Stimulated activated CD4-positive, alpha-beta T cell treated with anti-CD3 and anti-CD28 coated beads, Interleukin-1b, Interleukin-23, amount 100 ng/mL, for 48 hours (primary cell): Measurements from ENCODE around the gene NCAM1.

ENCODE experiments used
- DNase-seq: peaks from one replicate; pipeline ENCODE4 v3.0.0-alpha.2; 2020

Gene NCAM1

DNA sequence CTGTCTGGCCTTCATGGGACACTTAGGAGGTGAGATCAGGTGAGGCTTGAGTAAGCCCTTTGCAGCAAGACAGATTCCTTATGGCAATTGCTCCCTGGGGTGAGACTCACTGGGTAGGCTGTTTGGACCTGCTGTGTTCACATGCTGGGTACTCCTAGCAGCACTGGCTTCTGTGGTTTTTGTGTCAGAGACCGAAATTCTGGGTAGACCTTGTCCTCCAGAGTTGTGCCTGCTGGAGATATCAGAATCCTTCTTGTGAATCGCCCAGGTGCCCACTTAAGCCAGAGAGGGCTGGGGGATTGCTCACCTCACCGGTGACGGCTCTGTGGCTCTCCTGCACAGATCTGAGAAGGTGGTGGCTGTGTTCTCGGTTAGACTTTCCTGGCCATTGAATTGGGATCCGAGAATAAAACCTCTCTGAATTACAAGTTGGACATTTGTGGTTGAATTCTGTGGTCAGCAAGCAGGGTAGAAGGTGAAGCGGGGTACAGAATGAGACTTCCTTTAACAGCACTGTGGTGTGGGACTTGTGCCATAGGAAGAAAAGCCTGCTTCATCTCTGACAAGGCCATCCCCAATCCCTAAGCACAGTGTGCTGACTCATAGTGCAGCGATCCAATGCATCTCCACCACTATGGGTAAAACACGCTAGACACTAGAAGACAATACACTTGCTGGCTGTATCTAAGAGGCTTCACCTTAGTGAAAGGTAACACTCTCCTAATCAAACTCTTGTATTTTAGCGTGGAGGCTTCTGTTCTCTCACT is 300.7 kb downstream of the NCAM1 start:
- DNase-seq: no peak

DNA sequence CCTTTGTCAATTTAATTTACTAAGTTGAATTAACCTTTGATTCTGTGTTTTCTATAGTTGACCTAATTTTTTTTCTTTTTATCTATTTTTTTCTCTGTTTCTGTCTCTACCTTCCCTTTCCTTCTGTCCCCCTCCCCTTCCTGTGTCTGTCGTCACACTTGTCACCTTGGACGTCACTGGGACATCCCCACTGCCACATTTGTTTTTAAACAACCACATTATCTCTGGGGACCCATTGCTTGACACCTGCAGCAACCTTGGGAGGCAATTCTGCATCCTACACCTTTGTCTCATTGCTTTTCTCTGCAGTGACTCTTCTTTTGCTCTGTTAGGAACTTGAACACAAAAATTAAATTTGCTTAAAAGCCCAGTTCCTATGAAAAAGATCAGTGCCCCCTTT is 301.4 kb downstream of the NCAM1 start:
- no peak for DNase-seq

DNA sequence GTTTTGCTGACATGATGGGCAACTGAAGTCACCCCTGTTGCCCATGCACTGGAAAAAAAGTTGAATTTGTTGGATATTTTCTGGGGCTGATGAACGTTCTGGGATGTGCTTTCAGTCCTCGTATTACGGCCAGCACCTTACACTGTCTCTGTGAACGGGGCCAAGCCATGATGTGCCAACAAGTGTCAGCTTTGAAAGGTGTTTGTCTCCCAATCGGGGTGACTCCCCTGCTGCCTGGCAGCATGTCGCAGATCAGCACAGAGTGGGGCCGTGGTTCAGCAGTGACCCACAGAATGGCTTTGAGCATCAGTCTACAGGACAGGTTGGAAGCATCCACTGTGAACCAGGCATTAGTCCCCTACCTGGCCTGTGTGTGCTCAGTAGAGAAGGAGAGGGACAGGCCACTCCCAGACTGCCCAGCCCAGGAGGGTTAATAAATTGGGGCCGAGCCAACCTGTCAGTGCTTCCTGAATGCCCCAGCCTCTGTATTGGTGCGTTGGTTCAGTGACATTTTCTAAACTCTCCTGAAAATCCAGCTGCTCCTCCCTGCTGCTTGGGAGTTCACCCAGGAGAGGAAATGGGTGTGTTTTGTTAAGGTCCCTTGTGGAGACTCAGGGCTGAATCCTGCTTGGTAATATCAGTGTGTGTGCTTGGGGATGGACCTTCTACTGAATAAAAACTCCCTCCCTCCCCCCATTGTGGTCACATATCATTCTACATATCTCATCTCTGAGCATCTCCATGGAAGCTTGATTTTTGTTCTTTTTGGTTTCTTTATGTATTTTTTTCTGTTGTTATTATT is 302.4 kb downstream of the NCAM1 start:
- no peak for DNase-seq

DNA sequence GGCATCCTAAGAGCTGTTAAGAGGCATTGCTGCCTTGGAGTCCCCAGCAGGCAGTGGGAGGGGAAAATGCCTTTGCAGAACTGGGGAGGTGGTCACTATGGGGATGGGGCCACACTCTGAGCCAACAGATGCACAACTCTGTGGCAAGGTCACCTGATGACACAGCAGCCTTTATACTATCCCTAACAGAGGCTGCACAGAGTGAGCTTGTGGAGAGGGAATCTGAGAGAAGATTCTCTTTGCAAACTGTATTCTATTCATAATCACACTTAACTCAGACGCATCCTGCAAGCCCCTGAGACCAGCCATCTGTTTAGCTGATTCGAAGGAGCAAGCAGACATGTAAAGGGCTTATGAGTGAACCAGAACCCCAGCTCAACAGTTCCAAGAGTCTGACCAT is 304.1 kb downstream of the NCAM1 start:
- DNase-seq: no peak

DNA sequence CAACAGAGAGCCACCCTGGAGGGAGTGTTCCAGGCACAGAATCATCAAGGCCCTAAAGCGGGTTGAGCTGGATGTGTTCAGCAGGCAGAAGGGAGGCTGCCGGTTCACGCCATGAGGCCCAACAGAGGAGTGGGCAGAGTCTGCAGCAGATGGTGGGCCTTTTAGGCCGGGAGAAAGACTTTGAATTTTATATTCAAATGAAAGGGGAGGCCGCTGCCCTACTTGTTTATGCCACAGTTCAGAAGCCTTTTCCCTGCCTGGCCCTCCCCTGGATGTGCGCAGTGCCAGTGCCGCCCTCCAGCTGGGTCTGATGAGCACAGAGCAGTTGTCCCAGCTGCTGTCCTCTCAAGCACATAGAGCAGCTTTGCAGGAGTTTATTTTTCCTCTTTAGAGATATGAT is 306.3 kb downstream of the NCAM1 start:
- no peak for DNase-seq

DNA sequence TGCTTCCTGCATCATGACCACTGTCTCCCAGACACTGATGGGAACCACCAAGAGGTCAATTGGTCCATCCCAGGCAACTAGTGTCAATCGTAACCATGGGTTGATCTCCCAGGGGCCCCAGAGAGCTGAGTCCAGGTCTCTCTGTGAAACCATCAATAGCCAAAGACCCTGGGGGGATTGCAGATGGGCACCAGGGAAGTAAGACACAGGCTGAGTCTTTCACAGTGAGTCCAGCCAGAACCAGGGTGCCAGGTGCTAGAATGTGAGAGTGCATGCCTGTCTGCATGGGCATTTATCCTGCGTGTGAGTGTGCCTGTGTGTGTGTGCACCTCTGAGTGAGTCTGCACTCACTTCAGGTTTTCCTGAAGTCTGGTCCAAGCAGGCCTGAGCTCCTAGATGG is 307.9 kb downstream of the NCAM1 start:
- no peak for DNase-seq

DNA sequence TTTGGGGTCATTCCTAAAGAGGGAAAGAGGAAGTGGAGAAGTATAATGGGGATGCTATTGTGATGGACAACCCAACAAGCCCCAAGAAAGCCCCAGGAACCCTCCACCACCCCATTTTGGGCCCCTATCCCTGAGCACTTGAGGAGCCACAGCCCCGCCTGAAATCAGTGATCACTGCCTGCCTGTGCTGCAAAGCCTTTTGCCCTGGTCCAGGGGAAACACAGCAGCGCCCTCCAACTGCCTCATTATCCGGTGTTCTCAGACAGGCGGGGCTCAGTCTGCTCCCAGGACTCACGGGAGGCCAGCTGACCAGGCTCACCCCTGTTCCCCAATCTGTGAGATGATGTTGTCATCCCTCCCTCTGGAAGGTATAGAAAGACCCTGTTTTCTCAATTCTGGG is 308.4 kb downstream of the NCAM1 start:
- DNase-seq: no peak

DNA sequence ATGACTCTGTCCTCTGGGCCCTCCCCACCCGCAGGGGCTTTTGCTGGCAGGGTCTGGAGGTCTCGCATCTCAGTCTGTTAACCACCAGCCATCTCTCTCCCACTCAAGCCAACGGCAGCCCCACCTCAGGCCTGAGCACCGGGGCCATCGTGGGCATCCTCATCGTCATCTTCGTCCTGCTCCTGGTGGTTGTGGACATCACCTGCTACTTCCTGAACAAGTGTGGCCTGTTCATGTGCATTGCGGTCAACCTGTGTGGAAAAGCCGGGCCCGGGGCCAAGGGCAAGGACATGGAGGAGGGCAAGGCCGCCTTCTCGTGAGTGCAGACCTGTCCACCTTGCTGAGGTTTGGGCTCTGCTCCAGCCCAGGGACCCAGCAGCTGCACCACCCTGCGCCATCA is 308.9 kb downstream of the NCAM1 start:
- DNase-seq: no peak

DNA sequence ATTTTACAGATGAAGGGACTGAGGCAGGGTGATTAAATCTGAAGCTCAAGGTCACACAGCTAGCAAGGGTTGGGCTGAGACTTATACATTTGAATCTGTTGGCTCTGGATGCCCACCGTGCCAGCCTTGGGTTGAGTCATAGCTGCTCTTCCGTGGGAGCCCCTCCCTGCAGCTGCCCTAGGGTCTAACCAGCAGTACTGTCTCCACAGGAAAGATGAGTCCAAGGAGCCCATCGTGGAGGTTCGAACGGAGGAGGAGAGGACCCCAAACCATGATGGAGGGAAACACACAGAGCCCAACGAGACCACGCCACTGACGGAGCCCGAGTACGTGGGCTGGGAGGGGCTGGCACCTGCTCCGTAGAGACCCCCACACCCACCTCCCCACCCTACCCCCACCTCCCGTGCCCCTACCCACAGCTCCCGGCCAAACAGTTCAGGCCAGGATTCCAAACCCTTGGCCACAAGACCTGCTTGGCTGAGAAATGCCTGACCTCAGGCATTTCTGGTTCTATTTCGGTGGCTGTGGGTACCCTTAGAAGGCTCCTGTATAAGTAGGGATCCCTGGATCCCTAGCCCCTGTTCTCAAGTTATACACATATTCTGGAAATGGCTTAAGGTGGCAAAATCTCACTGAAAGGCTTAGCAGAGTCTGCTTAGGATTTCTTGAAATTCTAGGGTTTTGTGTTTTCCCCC is 310.5 kb downstream of the NCAM1 start:
- DNase-seq: no peak

DNA sequence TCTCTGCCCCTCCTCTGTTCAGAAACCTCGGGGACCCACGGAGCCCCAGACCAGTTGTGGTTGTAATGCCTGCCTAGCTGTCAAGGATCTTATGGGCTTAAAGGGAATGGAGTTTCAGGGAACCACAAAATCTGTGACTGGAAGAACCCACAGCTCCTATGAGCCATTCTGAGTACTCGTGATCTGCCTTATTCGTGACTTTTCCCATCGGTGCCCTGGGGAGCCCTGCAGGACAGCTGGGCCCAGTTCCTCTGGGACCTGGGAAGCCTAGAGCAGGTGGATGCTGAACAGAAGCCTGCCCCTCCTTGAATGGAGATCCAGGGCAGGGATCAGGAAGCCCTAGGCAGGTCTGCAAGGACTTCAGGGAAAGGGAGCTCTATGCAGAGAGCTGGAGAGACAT is 311.1 kb downstream of the NCAM1 start:
- no peak for DNase-seq

DNA sequence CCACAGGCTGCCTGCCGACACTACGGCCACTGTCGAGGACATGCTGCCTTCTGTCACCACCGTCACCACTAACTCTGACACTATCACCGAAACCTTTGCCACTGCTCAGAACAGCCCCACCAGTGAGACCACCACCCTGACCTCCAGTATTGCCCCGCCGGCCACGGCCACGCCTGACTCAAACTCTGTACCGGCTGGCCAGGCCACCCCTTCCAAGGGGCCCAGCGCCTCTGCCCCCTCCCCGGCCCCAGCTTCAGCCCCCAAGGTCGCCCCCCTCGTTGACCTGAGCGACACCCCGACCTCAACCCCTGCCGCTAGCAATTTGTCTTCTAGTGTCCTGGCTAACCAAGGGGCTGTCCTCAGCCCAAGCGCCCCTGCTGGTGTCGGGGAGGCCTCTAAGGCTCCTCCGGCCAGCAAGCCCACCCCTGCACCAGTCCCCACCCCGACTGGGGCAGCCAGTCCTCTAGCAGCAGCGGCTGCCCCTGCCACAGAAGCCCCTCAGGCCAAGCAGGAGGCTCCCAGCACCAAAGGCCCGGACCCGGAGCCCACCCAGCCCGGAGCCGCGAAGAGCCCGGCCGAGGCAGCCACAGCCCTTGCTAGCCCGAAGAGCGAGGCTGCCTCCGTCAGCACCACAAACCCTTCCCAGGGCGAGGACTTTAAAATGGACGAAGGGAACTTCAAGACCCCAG is 311.9 kb downstream of the NCAM1 start:
- no peak for DNase-seq

DNA sequence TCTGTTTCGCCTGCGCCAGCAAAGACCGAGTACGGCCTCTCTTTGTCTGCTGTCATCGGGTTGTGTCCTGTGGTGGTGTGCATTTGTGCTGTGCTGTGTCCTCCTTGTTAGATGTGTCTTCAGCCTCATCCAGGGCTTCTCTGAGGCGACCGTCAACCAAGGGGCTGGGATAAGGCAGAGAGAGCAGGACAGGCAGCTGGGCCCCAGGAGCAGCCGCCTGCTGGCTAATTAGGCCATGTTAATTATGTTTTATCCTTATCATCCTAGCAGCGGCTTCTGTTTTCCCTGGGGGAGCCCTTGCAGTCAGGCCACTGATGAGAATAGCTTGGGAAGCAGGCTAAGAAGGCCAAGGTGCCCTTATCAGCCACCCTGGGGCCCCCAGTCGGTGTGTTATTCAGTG is 312.5 kb downstream of the NCAM1 start:
- DNase-seq: no peak

DNA sequence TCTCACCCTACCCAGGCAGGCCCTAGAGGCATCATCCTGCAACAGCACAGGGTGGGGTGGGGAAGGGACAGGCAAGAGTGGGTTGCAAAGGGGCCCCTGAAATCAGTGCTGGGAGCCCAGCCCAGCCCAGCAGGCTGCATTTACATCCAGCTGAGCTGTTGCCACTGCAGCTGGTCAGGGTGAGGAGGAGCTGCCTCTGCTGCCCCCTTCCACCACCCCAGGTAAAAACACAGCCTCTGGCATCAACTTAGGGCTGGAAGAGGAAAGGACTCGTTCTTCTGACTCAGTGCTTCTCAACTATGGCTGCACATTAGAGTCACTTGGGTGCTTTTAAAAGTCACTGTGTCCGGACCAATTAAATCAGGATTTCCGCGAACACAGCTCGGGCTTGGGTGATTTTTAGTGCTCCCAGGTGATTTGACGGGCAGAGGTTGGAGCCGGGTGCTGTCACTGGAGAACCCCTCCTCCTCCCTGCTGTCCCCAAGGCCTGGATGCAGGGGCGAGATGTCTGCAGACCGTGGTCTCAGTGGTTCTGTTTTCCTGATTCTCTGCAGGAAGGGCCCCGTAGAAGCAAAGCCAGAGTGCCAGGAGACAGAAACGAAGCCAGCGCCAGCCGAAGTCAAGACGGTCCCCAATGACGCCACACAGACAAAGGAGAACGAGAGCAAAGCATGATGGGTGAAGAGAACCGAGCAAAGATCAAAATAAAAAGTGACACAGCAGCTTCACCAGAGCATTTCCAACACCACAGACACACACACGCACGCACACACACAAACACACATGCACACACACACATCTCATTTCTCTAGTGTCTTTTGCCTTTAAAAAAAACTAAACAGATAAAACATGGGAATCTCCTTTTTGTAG is 313.7 kb downstream of the NCAM1 start:
- no peak for DNase-seq

DNA sequence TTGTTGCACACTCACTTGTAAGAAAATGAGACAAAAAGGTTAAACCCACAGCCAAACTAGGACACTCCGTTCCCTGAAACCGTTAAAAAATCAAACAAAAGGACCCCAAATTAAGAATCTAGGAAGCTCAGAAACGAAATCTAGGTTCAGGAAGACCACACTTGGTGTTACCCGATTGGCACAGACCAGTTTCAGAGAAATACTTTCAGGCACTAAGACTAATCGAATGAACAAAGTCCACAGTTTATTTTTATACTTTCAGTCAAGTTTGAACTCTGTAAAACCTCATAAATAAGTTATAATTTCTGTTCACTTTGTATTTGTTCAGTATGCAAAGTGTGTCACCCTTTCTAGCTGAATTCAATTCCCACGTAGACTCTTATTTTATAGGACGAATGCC is 314.4 kb downstream of the NCAM1 start:
- DNase-seq: no peak

DNA sequence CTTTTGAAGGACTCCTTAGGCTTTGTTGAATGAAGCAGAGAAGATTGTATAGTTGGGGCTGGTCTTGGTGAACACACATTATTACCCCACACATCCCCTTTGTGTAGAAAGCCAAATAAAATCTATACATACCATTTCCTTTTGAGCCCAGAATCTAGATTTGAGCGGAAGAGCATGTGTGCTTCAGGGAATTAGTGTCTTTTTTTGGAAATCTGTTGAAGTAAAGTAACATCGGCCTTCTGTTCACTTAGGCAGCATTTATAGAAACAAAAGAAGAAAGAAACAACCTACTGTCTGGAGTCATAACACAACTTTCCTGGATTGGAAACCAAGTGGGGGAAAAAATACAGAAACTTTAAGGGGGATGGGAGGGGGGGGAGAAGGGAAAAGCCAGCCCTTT is 315.2 kb downstream of the NCAM1 start:
- DNase-seq: no peak

DNA sequence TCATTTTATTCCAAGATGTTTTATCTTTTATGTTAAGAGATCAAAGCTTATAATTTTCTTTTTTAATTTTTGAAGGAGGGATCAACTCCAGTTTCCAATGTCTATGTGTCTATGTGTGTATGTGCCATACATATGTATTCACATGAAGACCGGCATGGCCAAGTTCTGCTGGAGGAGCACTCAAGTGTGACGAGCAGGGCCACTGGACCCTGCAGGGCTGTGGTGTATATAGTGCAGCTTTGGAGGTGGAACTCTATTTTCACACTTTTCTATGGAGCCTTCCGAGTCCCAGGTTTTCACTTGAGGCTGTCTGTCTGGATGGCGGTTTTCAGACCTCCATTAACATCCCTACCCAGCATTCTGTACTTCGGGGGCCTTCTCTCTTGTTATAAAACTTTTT is 316.7 kb downstream of the NCAM1 start:
- no peak for DNase-seq

DNA sequence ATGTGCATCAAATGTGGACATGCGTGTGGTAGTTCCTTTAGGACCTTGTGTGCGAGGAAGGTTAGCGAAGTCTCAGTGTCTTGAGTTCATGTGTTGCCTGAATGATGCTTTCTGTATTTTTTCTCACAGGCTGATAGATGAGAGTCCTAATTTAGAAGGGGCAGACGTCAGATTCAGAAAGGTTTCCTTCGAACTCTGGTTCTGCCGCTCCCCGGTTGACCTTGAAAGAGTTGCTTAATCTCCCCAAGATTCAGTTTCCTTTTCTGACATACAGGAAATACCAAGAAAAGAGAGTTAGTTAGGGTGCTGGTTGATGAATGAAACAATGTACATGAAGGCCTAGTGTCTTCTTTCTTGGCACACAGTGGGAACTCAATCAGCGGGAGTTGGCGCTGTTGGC is 317.3 kb downstream of the NCAM1 start:
- no peak for DNase-seq

DNA sequence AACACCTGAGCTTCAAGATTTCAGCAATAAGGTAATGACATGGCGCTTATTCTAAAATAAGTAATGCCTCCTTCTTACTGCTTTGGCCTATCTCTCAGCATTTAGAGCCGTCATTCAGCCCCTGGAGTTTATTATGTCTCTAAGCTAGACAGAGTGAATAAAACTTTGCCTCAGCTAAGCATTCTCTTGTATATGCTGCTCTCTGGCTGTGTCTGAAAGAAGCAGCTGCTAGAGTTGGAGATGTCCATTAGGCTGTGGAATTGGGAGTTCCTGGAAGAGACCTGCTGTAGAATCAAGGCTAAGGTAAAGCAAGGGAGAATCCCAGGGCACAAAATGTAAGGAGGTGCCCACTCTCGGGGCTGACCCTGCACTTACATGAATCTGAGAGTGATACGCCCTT is 317.7 kb downstream of the NCAM1 start:
- no peak for DNase-seq

DNA sequence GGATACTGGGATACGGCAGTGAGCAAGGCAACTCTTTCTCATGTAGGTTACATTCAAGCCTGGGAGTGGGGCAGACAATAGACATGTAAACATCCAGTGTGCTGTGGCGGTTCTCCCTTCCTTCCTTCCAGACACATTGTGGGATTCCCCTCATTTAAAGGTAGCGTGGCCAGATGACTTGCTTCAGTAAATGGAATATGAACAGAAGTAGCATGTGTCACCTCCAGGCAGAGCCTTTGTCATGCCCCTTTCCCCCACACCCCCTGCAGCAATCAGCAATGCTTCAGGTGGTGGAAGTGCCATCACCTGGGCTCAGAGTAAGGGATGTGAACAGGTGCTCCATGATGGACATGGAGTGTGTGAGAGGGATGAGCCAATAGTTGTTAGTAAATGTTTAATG is 318.4 kb downstream of the NCAM1 start:
- DNase-seq: no peak

DNA sequence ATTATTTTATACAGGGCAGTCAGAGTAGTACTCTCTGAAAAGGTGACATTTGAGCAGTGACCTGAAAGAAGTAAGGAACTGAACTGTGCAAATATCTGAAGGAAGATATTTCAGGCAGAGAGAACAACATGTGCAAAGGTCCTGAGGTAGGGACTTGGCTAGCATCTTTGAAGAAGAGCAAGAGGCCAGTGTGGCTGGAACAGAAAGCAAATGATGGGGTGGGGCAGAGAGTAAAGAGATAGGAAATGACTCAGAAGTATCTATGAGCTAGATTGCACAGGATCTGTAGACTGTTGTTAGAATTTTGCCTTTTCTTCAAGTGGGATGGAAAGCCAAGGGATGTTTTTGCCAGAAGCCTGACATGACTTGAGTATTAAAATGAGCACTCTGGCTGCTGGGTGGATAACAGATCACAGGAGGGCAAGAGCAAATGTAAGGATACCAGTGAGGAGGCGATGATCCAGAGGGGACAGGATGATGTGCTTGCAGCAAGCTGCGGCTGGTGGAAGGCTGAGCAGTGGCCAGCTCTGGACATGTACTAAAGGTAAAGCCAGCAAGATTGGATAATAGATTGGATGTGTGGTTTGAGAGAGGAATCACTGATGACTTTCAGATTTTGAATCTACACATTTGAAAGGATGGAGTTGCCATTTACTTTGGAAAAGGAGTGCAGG is 320.0 kb downstream of the NCAM1 start:
- DNase-seq: no peak

DNA sequence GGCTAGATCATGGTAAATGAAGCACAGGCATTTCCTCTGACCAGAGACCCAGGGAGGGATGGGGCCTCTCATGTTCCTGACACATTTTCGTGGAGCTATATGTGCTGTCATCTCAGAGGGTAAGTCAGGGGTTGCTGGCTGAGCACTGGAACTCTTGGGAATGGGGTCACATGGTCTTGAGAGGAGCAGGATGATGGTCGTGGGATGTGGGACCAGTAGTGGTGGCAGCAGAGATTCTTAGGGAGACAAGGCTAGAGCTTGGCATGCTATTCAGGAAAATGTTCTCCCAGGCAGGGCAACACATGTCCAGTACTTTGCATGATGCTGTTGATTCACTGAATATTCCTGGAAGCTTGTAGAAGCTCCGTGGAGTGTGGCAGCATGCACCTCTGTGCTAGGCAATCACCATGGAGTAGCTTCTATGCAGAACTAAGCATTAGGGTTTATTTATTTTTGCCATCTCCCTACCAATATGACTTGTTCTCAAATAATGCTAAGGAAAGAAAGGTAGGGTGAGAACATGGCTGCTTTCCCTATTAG is 321.7 kb downstream of the NCAM1 start:
- no peak for DNase-seq

DNA sequence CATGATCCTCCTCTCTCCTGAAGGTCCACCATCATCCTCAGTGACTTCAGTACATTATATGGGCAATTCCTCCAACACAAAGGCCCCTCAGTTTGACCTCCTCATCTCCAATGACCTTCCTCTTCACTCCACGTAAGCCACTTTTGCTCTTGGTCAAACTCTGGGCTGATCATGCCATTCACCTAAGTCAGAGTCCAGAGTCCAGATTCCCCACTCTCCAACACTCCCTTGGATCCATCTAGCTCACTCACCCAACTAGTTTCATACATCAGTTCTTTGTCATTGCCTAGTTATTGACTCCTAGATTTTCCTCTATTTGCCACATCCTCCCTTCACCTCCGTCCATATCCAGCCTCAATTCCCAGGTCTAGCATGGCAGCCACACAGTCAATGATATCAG is 322.7 kb downstream of the NCAM1 start:
- DNase-seq: no peak
